Measurements from ENCODE around the gene BOD1. TPM values are rescaled to one million over a fixed set of nuclear protein-coding genes. Genes with fewer than 3 reads are reported as not detected.

Gene BOD1
- total RNA-seq, 4 donors from 2014 or later = 101 to 157 (median 117) TPM

DNA sequence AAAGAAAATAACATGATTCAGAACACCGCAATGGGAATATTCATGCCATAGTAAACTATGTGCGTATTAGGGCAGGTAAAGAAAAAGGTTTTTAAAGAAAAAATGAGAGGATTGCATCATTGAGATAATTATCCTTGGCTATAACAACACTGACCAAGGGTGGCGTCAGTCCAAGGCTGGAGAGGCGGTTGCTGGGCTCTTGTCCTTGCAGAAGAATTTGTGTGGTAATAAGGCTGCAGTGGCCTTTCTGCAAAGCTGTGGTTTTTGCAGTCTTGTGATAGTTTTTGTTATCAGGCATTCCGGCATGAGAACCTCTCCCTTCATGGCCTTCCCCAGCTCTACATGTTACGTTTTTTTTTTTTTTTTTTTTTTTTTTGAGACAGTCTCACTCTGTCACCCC, 14.0 kb downstream of the BOD1 start:
- intact Hi-C loops (cut with DNase I; ENCODE audit: low total_unique reads) (no loop called here), in situ Hi-C loops (cut with MboI; ENCODE audit: low sequenced_read_pairs in 4 of 4) (loop anchor here (25.0 kb wide), 1 partner anchor 710 kb away; no protein-coding TSS in a partner anchor)
- ATAC-seq (no peak), DNase-seq (no peak)
- Histone ChIP-seq H3K27me3 (no peaks in the 10 kb centered on the region), H3K4me1 (no peaks in the 10 kb centered on the region), H3K4me3 (no peak overlapping the region), H3K27ac (no peak overlapping the region), H3K9me3 (no peaks in the 10 kb centered on the region), H3K36me3 (peaks cover 3 to 28% of the 10 kb centered on the region in 2 donors)
- TF ChIP-seq, protein P1, sequence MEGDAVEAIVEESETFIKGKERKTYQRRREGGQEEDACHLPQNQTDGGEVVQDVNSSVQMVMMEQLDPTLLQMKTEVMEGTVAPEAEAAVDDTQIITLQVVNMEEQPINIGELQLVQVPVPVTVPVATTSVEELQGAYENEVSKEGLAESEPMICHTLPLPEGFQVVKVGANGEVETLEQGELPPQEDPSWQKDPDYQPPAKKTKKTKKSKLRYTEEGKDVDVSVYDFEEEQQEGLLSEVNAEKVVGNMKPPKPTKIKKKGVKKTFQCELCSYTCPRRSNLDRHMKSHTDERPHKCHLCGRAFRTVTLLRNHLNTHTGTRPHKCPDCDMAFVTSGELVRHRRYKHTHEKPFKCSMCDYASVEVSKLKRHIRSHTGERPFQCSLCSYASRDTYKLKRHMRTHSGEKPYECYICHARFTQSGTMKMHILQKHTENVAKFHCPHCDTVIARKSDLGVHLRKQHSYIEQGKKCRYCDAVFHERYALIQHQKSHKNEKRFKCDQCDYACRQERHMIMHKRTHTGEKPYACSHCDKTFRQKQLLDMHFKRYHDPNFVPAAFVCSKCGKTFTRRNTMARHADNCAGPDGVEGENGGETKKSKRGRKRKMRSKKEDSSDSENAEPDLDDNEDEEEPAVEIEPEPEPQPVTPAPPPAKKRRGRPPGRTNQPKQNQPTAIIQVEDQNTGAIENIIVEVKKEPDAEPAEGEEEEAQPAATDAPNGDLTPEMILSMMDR (IDR thresholded peaks at IDR 0.05 in 4 of 5, conservative IDR thresholded peaks at IDR 0.05 in 1 of 5) = no peak
- no peak for TF ChIP-seq POLR2A (IDR thresholded peaks at IDR 0.05)

DNA sequence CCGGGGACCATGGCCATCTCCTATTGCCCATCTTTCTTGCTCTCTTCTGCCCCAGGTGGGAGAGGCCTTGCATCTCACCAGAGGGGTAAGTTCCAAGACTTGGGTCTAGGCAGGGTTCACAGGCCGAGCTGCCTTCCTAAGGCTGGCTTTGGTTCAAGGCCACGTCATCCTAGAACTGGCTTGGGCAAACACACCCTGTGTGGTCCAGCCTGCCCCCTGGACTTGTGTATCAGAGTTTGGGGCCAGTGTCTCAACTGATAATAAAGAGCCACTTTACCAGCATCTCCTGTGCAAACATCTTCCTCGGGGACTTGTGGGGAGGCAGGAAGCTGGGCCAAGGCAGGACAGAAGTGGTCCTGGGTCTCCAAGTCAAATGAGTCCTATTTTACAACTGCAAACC, 17.8 kb downstream of the BOD1 start:
- no peaks in the 10 kb centered on the region for H3K9me3 ChIP-seq
- no peaks in the 10 kb centered on the region for H3K27me3 ChIP-seq
- ATAC-seq (no peak), DNase-seq (no peak)
- no peak overlapping the region for H3K4me3 ChIP-seq
- intact Hi-C loops (cut with DNase I; ENCODE audit: low total_unique reads) = no loop called here
- TF ChIP-seq, protein P1 (IDR thresholded peaks at IDR 0.05 in 4 of 5, conservative IDR thresholded peaks at IDR 0.05 in 1 of 5) = no peak
- no peak for TF ChIP-seq POLR2A (IDR thresholded peaks at IDR 0.05)
- in situ Hi-C loops (cut with MboI; ENCODE audit: low sequenced_read_pairs in 4 of 4) = loop anchor here in 1 of 4 donors (25.0 kb wide), 1 partner anchor 286 kb away; no protein-coding TSS in a partner anchor
- H3K4me1 ChIP-seq = no peaks in the 10 kb centered on the region
- H3K36me3 ChIP-seq = no peaks in the 10 kb centered on the region
- no peak overlapping the region for H3K27ac ChIP-seq

GRCh38 chr5:173597304-173597703, 19.1 kb downstream of the BOD1 start:
- Histone ChIP-seq H3K36me3 (peaks cover 0 to 9% of the 10 kb centered on the region in 2 donors), H3K27me3 (no peaks in the 10 kb centered on the region), H3K4me3 (no peak overlapping the region), H3K27ac (no peak overlapping the region), H3K4me1 (no peaks in the 10 kb centered on the region), H3K9me3 (peaks cover 0 to 11% (median 2%) of the 10 kb centered on the region in 3 donors)
- intact Hi-C loops (cut with DNase I; ENCODE audit: low total_unique reads) = no loop called here
- DNase-seq (no peak), ATAC-seq (no peak)
- in situ Hi-C loops (cut with MboI; ENCODE audit: low sequenced_read_pairs in 4 of 4) = loop anchor here in 1 of 4 donors (25.0 kb wide), 1 partner anchor 285 kb away; no protein-coding TSS in a partner anchor
- TF ChIP-seq POLR2A (IDR thresholded peaks at IDR 0.05) = no peak
- TF ChIP-seq, protein P1 (IDR thresholded peaks at IDR 0.05 in 4 of 5, conservative IDR thresholded peaks at IDR 0.05 in 1 of 5) = no peak

DNA sequence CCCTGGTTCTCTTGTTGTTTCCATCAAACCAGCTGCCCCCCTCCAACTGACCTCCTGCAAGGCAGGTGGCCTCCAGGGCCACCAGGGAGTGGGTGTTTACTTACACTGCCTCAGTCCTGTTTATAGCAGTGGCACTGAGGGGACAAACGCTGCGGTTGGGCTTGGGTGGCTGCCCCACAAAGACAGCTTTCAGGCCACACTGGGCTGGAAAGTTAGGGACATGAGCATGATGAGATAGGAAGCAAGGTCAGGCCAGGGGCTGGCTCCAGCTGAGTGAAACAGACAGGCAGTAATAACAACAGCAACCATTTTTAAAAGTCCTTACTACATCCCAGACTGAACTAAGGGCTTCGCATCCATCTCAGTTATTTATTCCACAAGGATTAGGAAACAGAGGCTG, 20.6 kb downstream of the BOD1 start:
- in situ Hi-C loops (cut with MboI; ENCODE audit: low sequenced_read_pairs in 4 of 4) = loop anchor here in 1 of 4 donors (25.0 kb wide), 1 partner anchor 284 kb away; no protein-coding TSS in a partner anchor
- DNase-seq = no peak
- TF ChIP-seq POLR2A (IDR thresholded peaks at IDR 0.05) = no peak
- TF ChIP-seq, protein P1 (IDR thresholded peaks at IDR 0.05 in 4 of 5, conservative IDR thresholded peaks at IDR 0.05 in 1 of 5) = no peak
- Histone ChIP-seq H3K4me3 (no peak overlapping the region), H3K27ac (no peak overlapping the region), H3K27me3 (no peaks in the 10 kb centered on the region), H3K36me3 (peaks cover 0 to 10% of the 10 kb centered on the region in 2 donors), H3K9me3 (peaks cover 0 to 16% (median 4%) of the 10 kb centered on the region in 3 donors), H3K4me1 (no peaks in the 10 kb centered on the region)
- no peak for ATAC-seq
- intact Hi-C loops (cut with DNase I; ENCODE audit: low total_unique reads) = no loop called here

GRCh38 chr5:173594061-173594460, 22.4 kb downstream of the BOD1 start:
- no peak for DNase-seq

More at GRCh38 chr5:173594061-173594460, 22.4 kb downstream of the BOD1 start:
- Histone ChIP-seq H3K27me3 (no peaks in the 10 kb centered on the region), H3K36me3 (peaks cover 0 to 10% of the 10 kb centered on the region in 2 donors), H3K4me1 (no peaks in the 10 kb centered on the region), H3K4me3 (no peak overlapping the region), H3K27ac (no peak overlapping the region), H3K9me3 (peaks cover 0 to 16% (median 4%) of the 10 kb centered on the region in 3 donors)
- TF ChIP-seq, protein P1 (IDR thresholded peaks at IDR 0.05 in 4 of 5, conservative IDR thresholded peaks at IDR 0.05 in 1 of 5) = no peak
- no peak for TF ChIP-seq POLR2A (IDR thresholded peaks at IDR 0.05)
- intact Hi-C loops (cut with DNase I; ENCODE audit: low total_unique reads) (no loop called here), in situ Hi-C loops (cut with MboI; ENCODE audit: low sequenced_read_pairs in 4 of 4) (loop anchor here in 1 of 4 donors (25.0 kb wide), 1 partner anchor 282 kb away; no protein-coding TSS in a partner anchor)
- no peak for ATAC-seq
